Prostate gland (tissue), 2 donors: ENCODE measurements around the gene CBL.

ENCODE experiments used
- CTCF ChIP-seq, 4 experiments: fragments of 200-600 bp in 2 of 4; fragments of 450-650 bp in 2 of 4; sonication (generic) in 2 of 4; IDR thresholded peaks; 1 replicate in 3 of 4; 2 replicates in 1 of 4; pipeline ENCODE4 v1.5.1; 2016 to 2019; ENCODE audit warnings: antibody characterized with exemption in 4 of 4, mild to moderate bottlenecking in 2 of 4, moderate library complexity in 2 of 4
- POLR2AphosphoS5 ChIP-seq: sonication (generic); formaldehyde crosslinking; IDR thresholded peaks from one replicate; pipeline ENCODE4 v1.6.1; 2017; ENCODE audit warnings: antibody characterized with exemption

- TF ChIP-seq CTCF (IDR thresholded peaks at IDR 0.05): no peak
- TF ChIP-seq POLR2AphosphoS5: no peak
Measured at GRCh38 chr11:119324189-119324588, 118.0 kb downstream of the CBL start.
